GM18951 (cell line): ENCODE measurements around the gene RUNX2.

Experiments used
- POLR2A ChIP-seq: IDR thresholded peaks from 4 replicates; pipeline ENCODE4 v1.6.1; 2011; ENCODE audit warnings: mild to moderate bottlenecking; ENCODE audit not compliant: insufficient read length, insufficient read depth; ENCODE audit errors: extremely low read depth
- in situ Hi-C: fragments of 300-500 bp; cut with MboI; formaldehyde crosslinking; loops from one replicate; pipeline ENCODE4 v1.12.0; 2022; ENCODE audit warnings: low sequenced_read_pairs, mixed read lengths, inconsistent platforms; ENCODE audit not compliant: unreplicated experiment

The RUNX2 gene

DNA sequence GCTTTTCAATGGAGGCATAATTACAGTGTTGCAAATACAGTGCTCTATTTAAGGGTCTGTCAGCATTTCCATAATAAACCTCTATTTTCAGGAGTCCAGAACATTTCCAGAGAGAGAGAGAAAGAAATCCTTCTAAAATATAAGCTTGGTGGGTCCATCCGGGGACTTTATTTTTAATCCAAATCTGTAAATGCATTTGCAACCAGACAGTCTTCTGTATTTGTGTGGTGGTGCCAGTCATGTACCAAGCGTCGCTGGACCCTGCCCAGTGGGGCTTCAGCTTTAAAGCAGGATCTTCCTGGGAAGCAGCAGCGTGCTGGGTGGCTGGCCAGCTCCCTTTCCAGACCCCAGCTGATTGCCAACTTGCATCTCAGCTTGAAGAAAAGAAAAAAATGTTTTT is 306.1 kb downstream of the RUNX2 start:
- in situ Hi-C loops = no loop called here
- no peak for TF ChIP-seq POLR2A

GRCh38 chr6:45635284-45635867 is 307.2 kb downstream of the RUNX2 start:
- TF ChIP-seq POLR2A = no peak
- in situ Hi-C loops = no loop called here

DNA sequence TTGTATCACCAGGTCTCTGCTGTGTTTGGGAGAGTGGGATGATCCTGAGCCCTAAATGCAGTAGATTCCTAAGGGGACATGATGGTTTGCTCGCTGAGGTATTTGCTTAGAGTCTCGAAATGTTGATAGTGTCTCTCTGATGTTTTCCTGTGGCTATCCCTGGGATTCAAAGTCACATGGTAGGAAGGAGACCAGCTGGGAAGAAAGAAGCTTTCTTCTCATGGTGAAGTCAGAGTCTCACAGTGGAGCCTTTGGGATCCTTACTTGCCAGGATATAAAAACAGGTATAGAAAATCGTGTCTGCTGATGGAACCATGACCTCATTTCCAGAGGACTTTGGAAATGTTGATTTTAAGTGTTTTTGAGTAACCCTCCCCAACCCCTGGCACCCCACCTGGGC is 308.9 kb downstream of the RUNX2 start:
- in situ Hi-C loops = no loop called here
- TF ChIP-seq POLR2A = no peak

GRCh38 chr6:45637611-45638257 is 309.6 kb downstream of the RUNX2 start:
- no peak for TF ChIP-seq POLR2A
- in situ Hi-C loops = no loop called here

GRCh38 chr6:45640081-45640491 is 312.0 kb downstream of the RUNX2 start:
- no peak for TF ChIP-seq POLR2A
- in situ Hi-C loops = no loop called here

- no peak for TF ChIP-seq POLR2A
- in situ Hi-C loops = no loop called here
Observed at GRCh38 chr6:45640811-45641210, 312.7 kb downstream of the RUNX2 start.

- no peak for TF ChIP-seq POLR2A
- in situ Hi-C loops = no loop called here
Observed at GRCh38 chr6:45642331-45643125, 314.4 kb downstream of the RUNX2 start.

- TF ChIP-seq POLR2A = no peak
- in situ Hi-C loops = no loop called here
Observed at GRCh38 chr6:45643126-45643525, 315.0 kb downstream of the RUNX2 start.

DNA sequence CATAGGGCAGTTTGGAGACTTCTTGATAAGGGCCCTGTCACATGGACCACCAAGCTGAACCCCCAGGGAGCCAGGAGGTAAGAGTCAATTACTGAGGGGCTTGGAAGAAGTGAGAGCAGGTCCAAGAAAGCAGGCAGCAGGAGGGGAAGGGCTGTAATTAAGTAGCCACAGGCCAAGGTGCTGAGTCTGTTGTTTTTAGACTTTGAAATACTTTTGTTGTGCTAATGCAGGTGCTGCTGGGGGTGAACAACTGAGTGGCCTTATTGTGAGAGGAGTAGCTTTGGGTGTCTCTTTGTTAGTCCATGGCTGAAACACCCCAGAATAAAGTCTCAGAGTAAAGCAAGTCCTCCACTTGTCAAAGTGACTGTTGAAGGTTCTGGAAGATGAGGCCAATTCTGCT is 316.6 kb downstream of the RUNX2 start:
- no peak for TF ChIP-seq POLR2A
- in situ Hi-C loops = no loop called here

DNA sequence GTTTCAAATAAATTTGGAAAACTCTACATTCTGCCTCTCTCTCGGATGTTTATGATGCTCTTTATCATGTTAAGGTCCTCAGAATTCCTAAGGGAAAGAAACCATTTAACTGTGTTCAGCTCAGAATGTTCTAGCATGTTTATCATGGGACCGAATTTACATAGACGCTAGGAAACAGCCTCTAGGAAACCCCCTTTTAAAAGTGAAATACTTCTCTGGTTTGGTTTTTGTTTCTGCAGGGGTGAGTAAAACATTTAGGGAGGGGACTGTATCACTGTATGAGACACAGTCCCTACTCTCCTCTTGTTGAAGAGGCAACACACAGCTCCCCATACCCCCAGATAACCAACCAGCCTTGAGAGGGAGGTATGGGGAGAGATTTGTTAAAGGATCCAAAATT is 317.2 kb downstream of the RUNX2 start:
- in situ Hi-C loops = no loop called here
- no peak for TF ChIP-seq POLR2A

GRCh38 chr6:45647341-45648261 is 319.5 kb downstream of the RUNX2 start:
- in situ Hi-C loops = no loop called here
- TF ChIP-seq POLR2A = no peak

DNA sequence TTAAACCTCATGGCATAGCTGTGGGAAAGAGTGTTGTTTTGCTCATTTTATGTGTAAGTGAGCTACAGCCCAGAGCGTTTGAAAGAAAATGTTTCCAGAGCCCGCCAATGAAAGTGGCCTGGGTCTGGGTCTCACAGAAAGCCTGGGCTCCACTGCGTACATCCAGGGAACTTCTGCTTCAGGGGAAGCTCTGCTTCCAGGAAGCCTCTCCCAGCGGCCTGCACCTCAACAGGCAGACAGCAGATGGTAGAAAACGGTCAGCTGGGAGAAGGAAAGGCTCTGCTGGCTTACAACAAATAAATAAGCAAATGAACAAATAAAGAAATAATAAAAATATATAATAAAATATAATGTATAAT is 320.1 kb downstream of the RUNX2 start:
- in situ Hi-C loops = no loop called here
- TF ChIP-seq POLR2A = no peak

DNA sequence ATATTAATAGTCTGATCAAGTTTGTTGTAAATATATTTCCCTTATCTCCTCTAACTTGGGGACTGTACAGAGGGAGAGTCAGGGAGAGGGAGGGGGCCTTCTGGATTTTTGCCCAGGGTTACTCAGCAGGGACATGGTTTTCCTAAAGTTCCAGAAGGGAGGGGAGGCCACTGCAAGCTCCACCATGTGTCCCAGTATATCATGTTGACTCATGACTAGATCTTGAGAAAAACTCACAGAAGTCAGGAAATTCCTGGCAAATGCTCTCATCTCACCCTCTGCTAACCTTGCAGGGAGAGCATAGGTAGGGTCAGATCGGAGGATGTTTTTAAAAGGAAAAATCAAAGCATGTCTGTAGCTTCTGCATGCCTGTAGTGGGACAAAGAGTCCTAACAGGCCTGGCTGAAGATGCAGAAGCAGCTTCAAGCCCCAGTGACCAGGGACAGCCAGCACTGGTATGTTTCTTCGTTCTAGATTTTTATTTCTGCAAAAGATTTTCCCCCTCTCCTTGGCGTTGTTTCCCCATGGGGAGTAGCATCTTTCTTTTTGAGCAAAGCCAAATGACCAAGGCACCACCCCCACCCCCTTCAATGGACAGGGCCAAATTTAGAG is 322.5 kb downstream of the RUNX2 start:
- TF ChIP-seq POLR2A = no peak
- in situ Hi-C loops = no loop called here
